Heart left ventricle (tissue), 16 donors: ENCODE results near the gene DSCAM. TPM values are rescaled to one million over a fixed set of nuclear protein-coding genes. Genes with fewer than 3 reads are reported as not detected.

Experiments
- ATAC-seq, 4 donors: fragments of 200-7000 bp; cut with Tn5 transposase; one replicate each; pipeline ENCODE4 v1.9.1; 2020 to 2022; ENCODE audit warnings: moderate library complexity in 4 of 4, mild to moderate bottlenecking in 3 of 4, moderate number of reproducible peaks in 1 of 4
- DNase-seq, 5 donors: peaks; one replicate each; pipeline ENCODE4 v3.0.0-alpha.2; 2020
- H3K27ac ChIP-seq, 12 donors: fragments of 200-600 bp; sonication (generic) in 4 of 12; one replicate each; pipeline versions ENCODE4 v1.5.0 to v1.8.0; 2016 to 2022; ENCODE audit warnings: mild to moderate bottlenecking in 2 of 12
- H3K27me3 ChIP-seq, 9 donors: fragments of 200-600 bp; sonication (generic) in 2 of 9; one replicate each; pipeline versions ENCODE4 v1.5.1 to v1.8.0; 2016 to 2022; ENCODE audit warnings: mild to moderate bottlenecking in 3 of 9
- H3K36me3 ChIP-seq, 9 donors: fragments of 200-600 bp; sonication (generic) in 2 of 9; one replicate each; pipeline versions ENCODE4 v1.5.0 to v1.8.0; 2018 to 2022; ENCODE audit warnings: mild to moderate bottlenecking in 2 of 9
- H3K4me1 ChIP-seq, 12 donors: fragments of 200-600 bp; sonication (generic) in 4 of 12; one replicate each; pipeline versions ENCODE4 v1.5.0 to v1.8.0; 2016 to 2022; ENCODE audit warnings: mild to moderate bottlenecking in 3 of 12
- H3K4me3 ChIP-seq, 12 donors: fragments of 200-600 bp; sonication (generic) in 4 of 12; one replicate each; pipeline versions ENCODE4 v1.5.0 to v1.8.0; 2017 to 2022; ENCODE audit warnings: mild to moderate bottlenecking in 9 of 12, moderate library complexity in 4 of 12
- H3K9me3 ChIP-seq, 12 donors: fragments of 200-600 bp; sonication (generic) in 4 of 12; one replicate each; pipeline versions ENCODE4 v1.5.0 to v1.8.0; 2016 to 2022; ENCODE audit warnings: mild to moderate bottlenecking in 1 of 12
- POLR2A ChIP-seq, 2 donors: fragments of 450-650 bp; IDR thresholded peaks; one replicate each; pipeline ENCODE4 v1.6.1; 2017; ENCODE audit warnings: antibody characterized with exemption in 2 of 2, mild to moderate bottlenecking in 2 of 2, moderate library complexity in 2 of 2
- WGBS, 4 donors: extraction: QIAGEN DNeasy Blood & Tissue Kit in 2 of 4; methylation state at CpG; one replicate each; pipeline versions ENCODE4 v1.1.5 to v1.1.7; 2013 to 2018; 5-methylcytosine and 5-hydroxymethylcytosine counted together
- intact Hi-C, 10 donors: fragments of 100-400 bp; cut with DNase I; formaldehyde crosslinking; loops; one replicate each; pipeline versions ENCODE4 v1.11.1 to v1.14.2; 2022
- polyA plus RNA-seq, 2 donors: library from polyadenylated mRNA; stranded (reverse); fragments of 200-250 nt; gene quantifications; one replicate each; pipeline ENCODE4 v1.2.3, GENCODE V29; 2013
- total RNA-seq, 9 donors: library from RNA; depleted of rRNA in 2 of 9; stranded (reverse); fragments of >200 nt in 2 of 9; fragmentation: NEBNext Ultra II Directional in 3 of 9; extraction: Animal tissue kit (Norgen Biotek cat#: 25700) in 3 of 9; gene quantifications; one replicate each; pipeline versions ENCODE4 v1.1.0 to v1.2.4, GENCODE V29; 2016 to 2023
- TF ChIP-seq, protein P1 (sequence below), 12 donors: fragments of 200-600 bp; sonication (generic) in 4 of 12; IDR thresholded peaks; one replicate each; pipeline versions ENCODE4 v1.5.0 to v1.8.0; 2018 to 2022; ENCODE audit warnings: antibody characterized with exemption in 12 of 12, mild to moderate bottlenecking in 5 of 12
- donor health status: ischemic (EF 13 %, LVEDD 7.1; RV severe dilation, severe dysfunction).
- donor health status: healthy with polysubstance abuse.
- donor health status: DM: no; HTN: yes; CAD: no.
- donor health status: DM: no; HTN: no; CAD: no.
- donor health status: ischemic (EF 25% LVEDD 6.9; RV normal size, moderate dysfunction).
- donor health status: ischemic (EF 25% LVEDD 5.7; RV mildly dilated, moderate dysfunction).
- donor health status: healthy.
- donor health status: DM: yes; HTN: yes; CAD: no.
- donor health status: ischemic (EF 35%, LVEDD 5.7; RV mildly dilated, moderate dysfunction).
- donor health status: nonischemic (EF 11% LVEDD 7.7; RV severe dilation, severe dysfunction).
- donor health status: DM: yes; HTN: yes; CAD: no.
- donor health status: PGD.
- donor health status: ischemic (EF 29% LVEDD 5.4; RV normal size, mild dysfunction).
- donor health status: nonischemic (EF 23%, LVEDD 6.1; RV moderate dilation, normal function).

Gene DSCAM
- total and polyA plus RNA-seq, 11 donors: 0.03 TPM; not detected in 10

DNA sequence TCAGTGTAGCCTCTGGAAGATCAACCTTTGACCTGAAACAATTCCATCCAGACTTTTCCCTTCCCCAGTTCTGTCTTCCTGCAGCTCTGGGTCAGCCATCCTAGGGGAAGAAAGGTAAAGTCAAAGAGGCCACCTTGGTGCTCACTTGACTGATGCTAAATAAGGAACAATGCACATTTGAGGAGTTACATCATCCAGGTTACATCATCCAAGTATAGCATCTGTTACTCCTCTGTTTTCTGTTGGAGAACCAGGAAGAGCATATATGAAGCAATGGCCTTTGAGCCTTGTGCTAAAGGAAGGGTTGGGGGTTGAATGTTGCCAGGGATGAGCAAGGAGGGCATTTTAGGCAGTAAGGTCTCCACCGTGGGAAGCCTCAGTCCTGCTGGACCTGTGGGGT is 3.1 kb upstream of the DSCAM start:
- ATAC-seq (no peak), DNase-seq (no peak)
- WGBS, 4 donors: 50 to 80% (median 71%) methylated on average over 1 of the region's 1 CpG
- intact Hi-C loops: no loop called here
- Histone ChIP-seq H3K27me3 (peaks cover 0 to 43% (median 20%) of the 10 kb centered on the region in 9 donors), H3K27ac (no peak overlapping the region), H3K4me3 (no peak overlapping the region), H3K36me3 (no peaks in the 10 kb centered on the region), H3K9me3 (no peaks in the 10 kb centered on the region), H3K4me1 (peaks cover 0 to 8% (median 0%) of the 10 kb centered on the region in 12 donors)
- TF ChIP-seq, protein P1, sequence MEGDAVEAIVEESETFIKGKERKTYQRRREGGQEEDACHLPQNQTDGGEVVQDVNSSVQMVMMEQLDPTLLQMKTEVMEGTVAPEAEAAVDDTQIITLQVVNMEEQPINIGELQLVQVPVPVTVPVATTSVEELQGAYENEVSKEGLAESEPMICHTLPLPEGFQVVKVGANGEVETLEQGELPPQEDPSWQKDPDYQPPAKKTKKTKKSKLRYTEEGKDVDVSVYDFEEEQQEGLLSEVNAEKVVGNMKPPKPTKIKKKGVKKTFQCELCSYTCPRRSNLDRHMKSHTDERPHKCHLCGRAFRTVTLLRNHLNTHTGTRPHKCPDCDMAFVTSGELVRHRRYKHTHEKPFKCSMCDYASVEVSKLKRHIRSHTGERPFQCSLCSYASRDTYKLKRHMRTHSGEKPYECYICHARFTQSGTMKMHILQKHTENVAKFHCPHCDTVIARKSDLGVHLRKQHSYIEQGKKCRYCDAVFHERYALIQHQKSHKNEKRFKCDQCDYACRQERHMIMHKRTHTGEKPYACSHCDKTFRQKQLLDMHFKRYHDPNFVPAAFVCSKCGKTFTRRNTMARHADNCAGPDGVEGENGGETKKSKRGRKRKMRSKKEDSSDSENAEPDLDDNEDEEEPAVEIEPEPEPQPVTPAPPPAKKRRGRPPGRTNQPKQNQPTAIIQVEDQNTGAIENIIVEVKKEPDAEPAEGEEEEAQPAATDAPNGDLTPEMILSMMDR (IDR thresholded peaks at IDR 0.05): no peak
- TF ChIP-seq POLR2A (IDR thresholded peaks at IDR 0.05): no peak

DNA sequence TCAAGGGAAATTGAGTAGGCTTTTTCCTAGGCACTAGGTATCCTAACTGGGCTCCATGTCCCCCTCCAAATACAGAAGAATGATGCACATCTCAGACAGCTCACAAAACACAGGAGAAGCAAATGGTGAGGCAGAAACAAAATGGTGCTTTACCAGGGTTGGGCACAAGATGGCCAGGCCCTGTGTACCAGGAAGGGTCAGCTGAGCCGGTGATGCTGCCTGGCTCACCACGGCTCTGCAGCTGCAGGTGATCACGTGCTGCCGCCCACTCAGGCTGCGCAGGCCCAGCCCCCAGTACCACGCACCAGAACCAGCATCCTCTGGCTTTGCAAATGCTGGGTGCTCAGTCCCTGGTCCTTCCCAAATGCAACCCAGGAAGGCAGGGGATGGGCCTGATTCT is 993 bp upstream of the DSCAM start:
- TF ChIP-seq, protein P1 (IDR thresholded peaks at IDR 0.05): no peak
- no peak for TF ChIP-seq POLR2A (IDR thresholded peaks at IDR 0.05)
- ATAC-seq: no peak
- intact Hi-C loops: loop anchor here in 4 of 10 donors (10.0 kb wide), 3 partner anchors 197 to 703 kb away; no protein-coding TSS in a partner anchor
- Histone ChIP-seq H3K4me1 (peaks cover 0 to 8% (median 0%) of the 10 kb centered on the region in 12 donors), H3K27me3 (peaks cover 0 to 57% (median 25%) of the 10 kb centered on the region in 9 donors), H3K27ac (no peak overlapping the region), H3K36me3 (no peaks in the 10 kb centered on the region), H3K9me3 (no peaks in the 10 kb centered on the region), H3K4me3 (no peak overlapping the region)
- WGBS, 4 donors: 74 to 88% (median 83%) methylated on average over 2 to 6 of the region's 6 CpGs
- no peak for DNase-seq

DNA sequence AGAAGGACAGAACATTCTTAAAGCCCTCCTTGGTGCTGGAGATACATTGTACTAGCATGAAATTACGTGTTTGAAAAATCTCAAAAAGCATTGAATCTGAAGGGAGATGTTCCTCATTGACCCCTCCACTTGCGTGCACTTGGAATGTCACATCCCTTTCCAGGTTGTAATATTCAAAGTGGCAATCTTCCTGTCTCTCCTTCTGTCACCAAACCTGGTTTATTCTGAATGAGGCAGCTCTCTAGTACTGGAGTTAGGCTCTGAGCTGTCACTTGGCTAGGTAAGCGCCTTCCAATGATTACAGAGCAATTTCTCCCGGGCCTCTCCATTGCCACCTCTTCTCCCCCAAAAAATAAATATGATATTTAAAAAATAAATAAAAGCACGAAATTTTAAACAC is 855 bp downstream of the DSCAM start:
- ATAC-seq (no peak), DNase-seq (no peak)
- 30 to 37% (median 33%) methylated on average over 5 of the region's 5 CpGs for WGBS, 4 donors
- Histone ChIP-seq H3K4me3 (no peak overlapping the region), H3K27me3 (peaks cover 0 to 74% (median 33%) of the 10 kb centered on the region in 9 donors), H3K9me3 (no peaks in the 10 kb centered on the region), H3K36me3 (no peaks in the 10 kb centered on the region), H3K27ac (no peak overlapping the region), H3K4me1 (peaks cover 0 to 16% (median 0%) of the 10 kb centered on the region in 12 donors)
- intact Hi-C loops: loop anchor here in 4 of 10 donors (10.0 kb wide), 3 partner anchors 199 to 701 kb away; no protein-coding TSS in a partner anchor
- TF ChIP-seq, protein P1 (IDR thresholded peaks at IDR 0.05): no peak
- no peak for TF ChIP-seq POLR2A (IDR thresholded peaks at IDR 0.05)

DNA sequence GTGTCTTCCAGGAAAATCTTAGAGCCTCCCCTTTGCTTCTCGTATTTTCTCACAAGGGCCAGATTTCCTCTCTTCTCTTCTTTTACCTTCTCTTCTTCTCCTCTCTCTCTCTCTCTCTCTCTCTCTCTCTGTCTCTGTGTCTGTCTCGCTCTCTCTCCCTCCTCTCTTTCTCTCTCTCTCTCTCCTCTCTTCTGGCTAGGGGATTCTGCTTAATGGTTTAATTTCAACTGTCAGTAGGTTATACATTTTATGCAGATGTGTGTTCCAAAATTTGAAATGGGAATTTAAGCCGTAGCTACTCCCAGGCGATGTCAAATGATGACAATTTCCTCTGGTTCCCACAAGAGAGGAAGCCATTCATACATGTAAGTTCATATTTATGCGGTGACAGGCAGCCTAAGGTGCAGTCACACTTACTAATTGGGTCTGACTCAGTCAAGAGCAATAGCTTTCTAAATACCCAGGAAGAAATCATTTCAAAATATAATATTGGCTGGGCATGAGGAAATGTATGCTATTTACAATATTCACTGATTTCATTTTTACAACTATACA is 1.4 kb downstream of the DSCAM start:
- WGBS, 4 donors: 68 to 72% (median 71%) methylated on average over 5 of the region's 5 CpGs

More for the DNA sequence above, 1.4 kb downstream of the DSCAM start:
- Histone ChIP-seq H3K4me3 (no peak overlapping the region), H3K27ac (no peak overlapping the region), H3K27me3 (peaks cover 0 to 80% (median 39%) of the 10 kb centered on the region in 9 donors), H3K36me3 (no peaks in the 10 kb centered on the region), H3K9me3 (no peaks in the 10 kb centered on the region), H3K4me1 (peaks cover 0 to 16% (median 0%) of the 10 kb centered on the region in 12 donors)
- ATAC-seq (no peak), DNase-seq (no peak)
- TF ChIP-seq, protein P1 (IDR thresholded peaks at IDR 0.05): no peak
- no peak for TF ChIP-seq POLR2A (IDR thresholded peaks at IDR 0.05)
- intact Hi-C loops: loop anchor here in 4 of 10 donors (10.0 kb wide), 3 partner anchors 199 to 701 kb away; no protein-coding TSS in a partner anchor
